BLaER1 (cell line): ENCODE results near the gene IFNK.

Source experiments
- H3K27ac ChIP-seq: shearing (Covaris generic); formaldehyde crosslinking; 2 replicates; pipeline ENCODE4 v1.8.1; 2022
- H3K27me3 ChIP-seq: shearing (Covaris generic); formaldehyde crosslinking; 2 replicates; pipeline ENCODE4 v1.8.1; 2022
- H3K36me3 ChIP-seq: shearing (Covaris generic); formaldehyde crosslinking; 2 replicates; pipeline ENCODE4 v1.8.1; 2022
- H3K4me1 ChIP-seq: shearing (Covaris generic); formaldehyde crosslinking; 2 replicates; pipeline ENCODE4 v1.8.1; 2022
- H3K4me2 ChIP-seq: shearing (Covaris generic); formaldehyde crosslinking; 2 replicates; pipeline ENCODE4 v1.8.1; 2022
- H3K4me3 ChIP-seq: shearing (Covaris generic); formaldehyde crosslinking; 2 replicates; pipeline ENCODE4 v1.8.1; 2022
- H3K9ac ChIP-seq: shearing (Covaris generic); formaldehyde crosslinking; 2 replicates; pipeline ENCODE4 v1.8.1; 2022
- H3K9me3 ChIP-seq: shearing (Covaris generic); formaldehyde crosslinking; 2 replicates; pipeline ENCODE4 v1.8.1; 2022
- H4K20me1 ChIP-seq: shearing (Covaris generic); formaldehyde crosslinking; 2 replicates; pipeline ENCODE4 v1.8.1; 2022
- Cebpa-rat ChIP-seq: shearing (Covaris generic); IDR thresholded peaks from 2 replicates; pipeline ENCODE4 v1.8.1; 2022

The IFNK gene

DNA sequence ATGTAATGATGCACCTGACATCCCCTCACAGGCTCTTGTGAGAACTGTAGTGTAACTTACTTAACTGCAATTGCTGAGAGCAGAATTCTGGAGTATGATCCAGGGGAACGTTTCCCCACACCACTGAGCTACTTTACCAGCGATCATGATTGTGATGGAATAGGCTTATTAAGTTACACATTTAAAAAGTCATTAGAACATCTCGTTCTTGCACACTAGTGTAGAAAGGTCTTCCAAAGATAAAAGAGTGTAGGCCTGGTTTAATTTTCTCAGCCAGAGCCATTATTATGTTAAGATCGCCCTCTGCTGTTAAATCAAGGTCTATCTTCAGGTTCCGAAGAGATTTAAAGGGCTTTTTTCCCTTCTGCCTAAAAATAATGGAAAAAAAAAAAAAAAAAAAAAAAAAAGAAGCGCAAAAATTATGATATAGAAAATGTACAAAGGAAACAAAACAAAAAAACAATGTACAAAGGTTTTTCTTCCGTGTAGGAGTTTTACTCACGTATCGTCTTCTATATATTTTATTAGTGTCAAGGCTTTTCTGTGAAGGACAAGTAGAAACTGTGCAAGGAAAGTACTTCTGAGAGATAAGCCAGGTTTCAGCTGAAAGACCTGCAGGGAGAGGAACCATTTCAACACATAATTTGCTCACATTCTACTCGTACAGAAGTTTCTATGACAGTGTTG, 24.1 kb downstream of the IFNK start:
- TF ChIP-seq Cebpa-rat: no peak
- no peak overlapping the region for H3K4me2 ChIP-seq
- H3K9ac ChIP-seq: no peak overlapping the region
- H3K4me3 ChIP-seq: no peak overlapping the region
- H3K36me3 ChIP-seq: peaks cover 16% of the 10 kb centered on the region
- no peaks in the 10 kb centered on the region for H3K27me3 ChIP-seq
- no peak overlapping the region for H3K27ac ChIP-seq
- no peaks in the 10 kb centered on the region for H3K4me1 ChIP-seq
- H3K9me3 ChIP-seq: no peaks in the 10 kb centered on the region
- H4K20me1 ChIP-seq: no peaks in the 10 kb centered on the region

DNA sequence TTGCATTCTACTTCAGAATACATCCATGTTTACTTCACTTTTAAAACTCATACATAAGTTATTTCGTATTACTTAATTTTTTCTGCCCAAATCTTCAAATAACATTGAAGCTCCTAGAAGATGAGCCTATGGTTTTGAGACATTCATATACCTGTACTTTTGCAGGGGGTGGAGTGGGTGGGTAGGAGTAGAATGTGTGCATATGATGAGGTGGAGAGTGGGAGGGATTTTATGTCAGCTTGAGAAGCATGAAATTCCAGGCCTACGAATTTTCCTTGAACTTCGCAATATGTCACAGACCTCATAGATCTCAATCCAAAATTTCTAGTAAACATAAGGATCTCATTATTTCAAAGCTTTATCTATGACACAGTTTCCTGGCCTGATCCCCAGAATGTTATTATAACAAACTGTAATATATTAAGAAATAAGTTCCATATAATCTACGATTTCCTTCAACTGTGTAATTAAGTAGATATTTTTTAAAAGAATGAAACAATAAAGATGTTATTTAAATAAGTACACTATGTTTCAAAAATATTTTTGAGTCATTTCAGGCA, 25.2 kb downstream of the IFNK start:
- no peak for TF ChIP-seq Cebpa-rat
- Histone ChIP-seq H3K27me3 (no peaks in the 10 kb centered on the region), H3K27ac (no peak overlapping the region), H3K9me3 (no peaks in the 10 kb centered on the region), H3K9ac (no peak overlapping the region), H4K20me1 (no peaks in the 10 kb centered on the region), H3K36me3 (peaks cover 27% of the 10 kb centered on the region), H3K4me3 (no peak overlapping the region), H3K4me2 (no peak overlapping the region), H3K4me1 (no peaks in the 10 kb centered on the region)

DNA sequence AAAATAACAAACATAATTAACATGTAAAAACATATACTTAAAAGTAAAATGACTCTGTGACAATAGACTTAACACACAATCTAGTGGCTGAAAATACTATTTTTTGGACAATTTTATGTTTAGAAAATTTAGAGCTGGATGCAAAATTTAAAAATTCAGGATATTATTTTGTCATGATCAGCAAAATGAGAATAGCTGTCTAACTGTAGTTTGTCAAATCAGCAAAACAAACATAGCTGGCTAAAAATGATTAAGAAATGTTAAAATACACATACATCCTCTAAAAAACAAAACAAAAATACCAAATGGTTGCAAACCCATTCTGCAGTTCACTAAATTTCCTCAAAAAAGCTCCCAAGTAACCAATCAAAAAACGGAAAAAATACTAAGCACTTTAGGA, 30.6 kb downstream of the IFNK start:
- no peak for TF ChIP-seq Cebpa-rat
- Histone ChIP-seq H4K20me1 (no peaks in the 10 kb centered on the region), H3K27me3 (no peaks in the 10 kb centered on the region), H3K4me3 (no peak overlapping the region), H3K4me2 (no peak overlapping the region), H3K36me3 (peaks cover 56% of the 10 kb centered on the region), H3K27ac (no peak overlapping the region), H3K9me3 (no peaks in the 10 kb centered on the region), H3K4me1 (no peaks in the 10 kb centered on the region), H3K9ac (no peak overlapping the region)

DNA sequence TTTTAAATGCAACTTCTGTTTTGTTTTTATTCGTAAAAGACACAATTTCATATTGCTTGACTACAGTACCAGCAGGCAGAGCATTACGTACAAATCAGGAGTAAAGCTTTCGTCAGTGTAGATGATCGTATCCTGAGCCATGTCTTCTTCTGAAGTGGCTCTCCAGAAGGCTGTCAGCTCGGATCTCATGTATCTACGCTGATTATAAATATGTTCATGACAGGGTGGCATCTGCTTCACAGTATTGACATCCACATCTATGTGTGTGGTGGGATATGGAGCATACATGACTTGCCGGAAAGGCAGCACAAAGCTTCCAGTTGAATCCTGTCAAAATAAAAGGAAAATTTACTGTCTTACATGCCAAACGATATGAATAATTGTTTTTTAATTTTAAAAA, 32.4 kb downstream of the IFNK start:
- no peaks in the 10 kb centered on the region for H3K27me3 ChIP-seq
- no peak for TF ChIP-seq Cebpa-rat
- no peaks in the 10 kb centered on the region for H3K9me3 ChIP-seq
- H3K27ac ChIP-seq: no peak overlapping the region
- H3K9ac ChIP-seq: no peak overlapping the region
- H3K4me3 ChIP-seq: no peak overlapping the region
- H3K4me1 ChIP-seq: no peaks in the 10 kb centered on the region
- no peak overlapping the region for H3K4me2 ChIP-seq
- H4K20me1 ChIP-seq: no peaks in the 10 kb centered on the region
- peaks cover 64% of the 10 kb centered on the region for H3K36me3 ChIP-seq

DNA sequence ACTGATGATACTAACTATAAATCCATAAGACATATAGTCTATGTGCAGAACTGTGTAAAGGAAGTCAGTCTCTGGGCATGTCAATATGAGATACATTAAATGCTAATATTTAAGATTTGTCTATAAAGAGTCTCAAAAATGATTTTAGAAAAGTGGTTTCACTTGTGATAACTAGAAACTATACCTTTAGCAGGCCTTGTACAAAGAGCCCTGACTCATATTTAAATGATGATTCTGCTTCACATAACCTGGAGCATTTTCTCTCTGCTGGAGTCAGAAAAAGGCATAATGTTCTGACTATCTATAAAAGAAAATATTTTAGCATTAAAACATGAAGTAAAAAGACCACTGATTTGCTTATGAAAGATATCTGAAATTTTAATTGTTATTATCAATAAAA, 34.2 kb downstream of the IFNK start:
- Histone ChIP-seq H3K4me1 (no peaks in the 10 kb centered on the region), H3K27ac (no peak overlapping the region), H4K20me1 (no peaks in the 10 kb centered on the region), H3K9ac (no peak overlapping the region), H3K27me3 (no peaks in the 10 kb centered on the region), H3K4me2 (no peak overlapping the region), H3K9me3 (no peaks in the 10 kb centered on the region), H3K4me3 (no peak overlapping the region), H3K36me3 (peaks cover 55% of the 10 kb centered on the region)
- TF ChIP-seq Cebpa-rat: no peak

DNA sequence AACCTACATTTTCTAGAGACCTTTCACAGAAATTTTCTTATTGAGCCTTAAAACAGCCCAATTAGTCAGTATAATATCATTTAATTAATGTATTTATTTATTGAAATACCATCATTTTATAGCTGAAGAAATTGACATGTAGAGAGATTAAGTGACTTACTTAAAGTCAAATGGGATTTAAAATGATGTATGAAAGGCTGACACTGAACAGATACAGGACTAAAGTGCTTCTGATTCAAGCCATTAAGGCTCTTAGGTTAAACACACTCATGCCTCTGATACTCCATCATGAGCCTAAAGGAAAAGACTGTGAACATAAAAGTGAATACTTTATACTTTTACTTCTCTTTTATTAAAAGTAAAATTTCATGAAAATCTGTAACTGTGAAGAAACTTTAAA, 36.4 kb downstream of the IFNK start:
- H3K4me1 ChIP-seq: no peaks in the 10 kb centered on the region
- peaks cover 45% of the 10 kb centered on the region for H3K36me3 ChIP-seq
- no peak overlapping the region for H3K9ac ChIP-seq
- H3K27me3 ChIP-seq: no peaks in the 10 kb centered on the region
- H3K27ac ChIP-seq: no peak overlapping the region
- no peaks in the 10 kb centered on the region for H4K20me1 ChIP-seq
- TF ChIP-seq Cebpa-rat: no peak
- H3K9me3 ChIP-seq: no peaks in the 10 kb centered on the region
- H3K4me3 ChIP-seq: no peak overlapping the region
- no peak overlapping the region for H3K4me2 ChIP-seq

DNA sequence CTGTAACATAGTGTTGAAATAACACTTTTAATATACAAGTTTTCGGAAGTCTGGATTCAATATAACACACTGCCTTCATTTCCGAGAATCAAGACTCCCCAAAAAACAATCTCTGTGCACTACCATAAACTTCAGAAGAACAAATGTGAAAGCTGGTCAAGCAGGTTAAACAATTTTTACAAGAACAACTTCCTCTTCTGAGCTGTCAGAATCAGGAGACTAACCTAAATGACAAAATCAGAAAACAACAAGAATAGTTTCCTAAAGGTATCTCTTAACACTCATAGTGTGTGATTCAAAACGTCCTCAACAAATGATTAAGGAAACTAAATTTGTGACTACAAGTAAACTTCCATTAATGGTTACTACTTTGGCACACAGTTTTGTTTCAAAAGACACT, 37.6 kb downstream of the IFNK start:
- no peak overlapping the region for H3K4me2 ChIP-seq
- no peak overlapping the region for H3K4me3 ChIP-seq
- peaks cover 36% of the 10 kb centered on the region for H3K36me3 ChIP-seq
- no peaks in the 10 kb centered on the region for H4K20me1 ChIP-seq
- H3K27me3 ChIP-seq: no peaks in the 10 kb centered on the region
- H3K9me3 ChIP-seq: no peaks in the 10 kb centered on the region
- H3K4me1 ChIP-seq: no peaks in the 10 kb centered on the region
- no peak for TF ChIP-seq Cebpa-rat
- no peak overlapping the region for H3K27ac ChIP-seq
- no peak overlapping the region for H3K9ac ChIP-seq

DNA sequence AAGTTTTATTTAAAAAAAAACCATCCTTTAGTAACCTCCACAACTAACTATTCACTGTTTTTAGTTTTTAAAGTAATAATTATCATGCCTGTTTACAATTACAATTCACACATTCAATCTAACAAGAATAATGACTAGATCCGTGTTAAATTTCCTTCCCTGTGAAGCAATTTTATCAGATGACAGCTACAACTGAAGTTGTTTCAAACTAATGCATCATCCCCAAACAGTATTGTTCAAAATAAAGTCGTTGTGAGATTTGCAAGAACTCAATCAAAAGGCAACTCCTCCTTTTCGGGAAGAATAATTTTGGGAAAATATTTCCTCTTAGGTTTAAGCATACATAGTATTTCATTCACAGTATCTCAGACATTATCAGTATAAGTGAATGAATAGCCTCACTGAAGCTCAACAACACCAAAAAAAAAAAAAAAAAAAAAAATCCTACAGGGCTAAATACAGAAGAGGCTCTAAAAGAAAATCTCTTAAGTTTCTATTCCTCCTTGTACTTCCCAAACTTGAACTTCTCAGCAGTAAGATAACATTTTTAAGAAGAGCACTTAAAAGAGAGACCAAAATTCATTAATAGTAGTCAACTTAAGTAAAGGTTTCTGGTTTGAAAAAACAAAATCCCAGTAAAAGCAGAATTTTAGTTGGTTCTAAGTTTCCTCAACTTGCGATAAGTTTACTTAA, 39.8 kb downstream of the IFNK start:
- H3K4me3 ChIP-seq: no peak overlapping the region
- no peaks in the 10 kb centered on the region for H3K4me1 ChIP-seq
- TF ChIP-seq Cebpa-rat: no peak

DNA sequence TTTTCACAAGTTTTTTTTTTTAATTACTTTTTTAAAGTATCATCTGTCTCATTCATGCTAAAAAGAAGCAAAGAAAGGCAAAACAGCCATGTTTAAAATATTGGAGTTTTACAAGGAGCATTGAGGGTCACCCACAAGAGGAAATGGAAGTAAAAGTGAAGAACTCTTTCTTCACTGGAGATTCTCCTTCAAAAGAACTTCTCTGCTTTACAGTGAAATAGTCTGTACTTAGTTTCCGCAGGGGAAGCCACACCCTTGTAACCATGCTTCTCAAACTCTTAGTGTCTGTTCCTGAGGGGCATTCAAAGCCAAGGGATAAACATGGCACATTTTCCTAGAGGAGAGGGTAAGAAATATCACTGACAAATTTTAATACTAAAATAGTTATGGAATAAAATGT, 40.6 kb downstream of the IFNK start:
- Histone ChIP-seq H3K4me2 (no peak overlapping the region), H4K20me1 (no peaks in the 10 kb centered on the region; the same call in 1 of the 2 replicates), H3K4me1 (no peaks in the 10 kb centered on the region), H3K36me3 (peaks cover 25% of the 10 kb centered on the region), H3K4me3 (no peak overlapping the region), H3K9me3 (no peaks in the 10 kb centered on the region), H3K27ac (no peak overlapping the region), H3K9ac (no peak overlapping the region), H3K27me3 (no peaks in the 10 kb centered on the region)
- TF ChIP-seq Cebpa-rat: no peak

More for the DNA sequence above, 39.8 kb downstream of the IFNK start:
- peaks cover 25% of the 10 kb centered on the region for H3K36me3 ChIP-seq
- no peaks in the 10 kb centered on the region for H3K9me3 ChIP-seq
- H3K27me3 ChIP-seq: no peaks in the 10 kb centered on the region
- H4K20me1 ChIP-seq: no peaks in the 10 kb centered on the region
- H3K27ac ChIP-seq: no peak overlapping the region
- no peak overlapping the region for H3K9ac ChIP-seq
- H3K4me2 ChIP-seq: no peak overlapping the region

DNA sequence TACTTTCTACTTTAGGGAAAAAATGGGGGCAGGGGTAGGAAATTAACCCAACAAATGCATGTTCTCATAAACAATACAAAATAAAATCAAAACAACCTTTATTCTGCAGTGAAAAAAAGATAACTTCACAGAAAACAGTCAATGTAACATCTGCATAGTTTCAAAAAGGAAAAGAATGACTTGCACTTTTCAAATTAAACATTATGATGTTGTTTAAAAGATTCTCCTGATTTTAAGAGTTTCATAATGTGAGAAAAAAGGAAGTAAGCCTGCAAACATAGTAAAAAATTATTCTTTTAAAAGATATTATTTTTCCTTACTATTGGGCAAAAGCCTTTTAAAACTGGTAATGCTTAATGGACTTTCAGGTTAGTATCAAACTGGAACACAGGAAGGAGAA, 41.6 kb downstream of the IFNK start:
- H4K20me1 ChIP-seq: no peaks in the 10 kb centered on the region; the same call in 1 of the 2 replicates
- H3K36me3 ChIP-seq: peaks cover 21% of the 10 kb centered on the region
- no peak overlapping the region for H3K4me3 ChIP-seq
- no peaks in the 10 kb centered on the region for H3K27me3 ChIP-seq
- H3K27ac ChIP-seq: no peak overlapping the region
- no peaks in the 10 kb centered on the region for H3K9me3 ChIP-seq
- H3K9ac ChIP-seq: no peak overlapping the region
- H3K4me2 ChIP-seq: no peak overlapping the region
- no peaks in the 10 kb centered on the region for H3K4me1 ChIP-seq
- TF ChIP-seq Cebpa-rat: no peak
